ENCODE data around the gene ZNHIT6. TPM values are rescaled to one million over a fixed set of nuclear protein-coding genes. Genes with fewer than 3 reads are reported as not detected.

Gene ZNHIT6
- total and polyA plus RNA-seq, 10 of the 15 experiments (the other 5 are each of a cell fraction or from before 2014, with no cell fraction given) = 12.8 to 32.0 (median 18.8) TPM

- TF ChIP-seq IRF5 (IDR thresholded peaks at IDR 0.05; ENCODE audit: borderline replicate concordance) (no peak), SMARCA5 (IDR thresholded peaks at IDR 0.05) (no peak), BHLHE40 (IDR thresholded peaks at IDR 0.05; ENCODE audit: borderline replicate concordance in 1 of 2, low read depth in 2 of 2, low read length in 1 of 2) (no peak), SUZ12 (IDR thresholded peaks at IDR 0.05; ENCODE audit: unreplicated experiment) (no peak), ELK1 (IDR thresholded peaks at IDR 0.05; ENCODE audit: low read depth, low read length) (no peak), REST (IDR thresholded peaks at IDR 0.05; ENCODE audit: low read depth, low read length) (no peak)
Observed at GRCh38 chr1:85677656-85678055, 30.6 kb downstream of the ZNHIT6 start (continued).

All from GM12878 (cell line).